Stimulated activated CD4-positive, alpha-beta T cell treated with anti-CD3 and anti-CD28 coated beads, TNF-alpha, amount 100 ng/mL, for 24 hours (primary cell): ENCODE results near the gene BCL2L2.
A peak's percentile ranks its signal among the peaks of the same experiment; 100 is the strongest.
"Not testable (repeated sequence)": the region's sequence is repeated elsewhere in the genome, so short reads cannot be mapped to it uniquely, and the experiment has no call there.

Experiments
- DNase-seq, 3 experiments: peaks; one replicate each; pipeline ENCODE4 v3.0.0-alpha.2; 2020; ENCODE audit warnings: low read depth in 3 of 3

The BCL2L2 gene

GRCh38 chr14:23306412-23307145, at the start of gene BCL2L2:
Gene BCL2L2, plus strand, starts transcription at chr14:23306833. Its CDS starts 935 bp downstream, at chr14:23307768.
- no peak for DNase-seq

GRCh38 chr14:23258256-23258655, 48.4 kb upstream of the BCL2L2 start:
- no peak for DNase-seq

GRCh38 chr14:23259426-23259825, 47.2 kb upstream of the BCL2L2 start:
- DNase-seq = no peak

GRCh38 chr14:23260849-23261248, 45.8 kb upstream of the BCL2L2 start:
- DNase-seq = not testable (repeated sequence)

- no peak for DNase-seq
Observed at GRCh38 chr14:23269193-23269592, 37.4 kb upstream of the BCL2L2 start.

GRCh38 chr14:23275412-23275811, 31.2 kb upstream of the BCL2L2 start:
- no peak for DNase-seq

GRCh38 chr14:23277189-23277588, 29.4 kb upstream of the BCL2L2 start:
- DNase-seq = no peak

- DNase-seq = not testable (repeated sequence)
Observed at GRCh38 chr14:23277928-23278327, 28.7 kb upstream of the BCL2L2 start.

GRCh38 chr14:23281247-23281646, 25.4 kb upstream of the BCL2L2 start:
- DNase-seq = no peak

- no peak for DNase-seq
Observed at GRCh38 chr14:23284654-23285529, 21.7 kb upstream of the BCL2L2 start.

GRCh38 chr14:23285530-23286019, 21.1 kb upstream of the BCL2L2 start:
- DNase-seq = no peak

GRCh38 chr14:23286020-23286901, 20.4 kb upstream of the BCL2L2 start, which contains the start of gene HOMEZ:
Gene HOMEZ, minus strand, starts transcription at chr14:23286132. Its CDS starts 180 bp downstream, at chr14:23285952.
- DNase-seq = peak; percentile 96 to 99 (median 97)

GRCh38 chr14:23286902-23287479, 19.6 kb upstream of the BCL2L2 start:
- no peak for DNase-seq

GRCh38 chr14:23294734-23295561, 11.7 kb upstream of the BCL2L2 start:
- DNase-seq = peak; percentile 7 to 40 (median 39)

GRCh38 chr14:23296012-23296777, 10.4 kb upstream of the BCL2L2 start:
- no peak for DNase-seq

- no peak for DNase-seq
Observed at GRCh38 chr14:23297096-23297495, 9.5 kb upstream of the BCL2L2 start.

GRCh38 chr14:23297611-23298277, 8.9 kb upstream of the BCL2L2 start:
- no peak for DNase-seq

GRCh38 chr14:23299211-23299957, 7.2 kb upstream of the BCL2L2 start:
- no peak for DNase-seq
